HG02943 (cell line): ENCODE measurements around the gene MMP20.

Source experiments
- ATAC-seq: cut with Tn5 transposase; IDR thresholded peaks from one replicate; pipeline ENCODE4 v1.9.1; 2021; ENCODE audit warnings: mild to moderate bottlenecking, low read depth, moderate library complexity; ENCODE audit not compliant: unreplicated experiment

Gene MMP20

DNA sequence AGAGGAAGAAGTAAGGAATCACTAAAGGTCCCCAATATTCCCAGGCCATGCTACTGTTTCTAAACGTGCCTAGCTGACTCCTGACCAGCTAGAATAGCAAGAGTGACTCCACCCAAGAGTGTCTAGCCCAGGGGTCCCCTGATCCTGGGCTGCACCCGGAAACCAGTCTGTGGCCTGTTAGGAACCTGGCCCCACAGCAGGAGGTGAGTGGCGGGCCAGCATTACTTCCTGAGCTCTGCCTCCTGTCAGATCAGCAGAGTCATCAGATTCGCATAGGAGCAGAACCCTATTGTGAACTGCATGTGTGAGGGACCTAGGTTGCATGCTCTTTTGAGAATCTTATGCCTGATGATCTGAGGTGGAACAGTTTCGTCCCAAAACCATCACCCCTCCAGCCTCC is 2.0 kb downstream of the MMP20 start:
- no peak for ATAC-seq

DNA sequence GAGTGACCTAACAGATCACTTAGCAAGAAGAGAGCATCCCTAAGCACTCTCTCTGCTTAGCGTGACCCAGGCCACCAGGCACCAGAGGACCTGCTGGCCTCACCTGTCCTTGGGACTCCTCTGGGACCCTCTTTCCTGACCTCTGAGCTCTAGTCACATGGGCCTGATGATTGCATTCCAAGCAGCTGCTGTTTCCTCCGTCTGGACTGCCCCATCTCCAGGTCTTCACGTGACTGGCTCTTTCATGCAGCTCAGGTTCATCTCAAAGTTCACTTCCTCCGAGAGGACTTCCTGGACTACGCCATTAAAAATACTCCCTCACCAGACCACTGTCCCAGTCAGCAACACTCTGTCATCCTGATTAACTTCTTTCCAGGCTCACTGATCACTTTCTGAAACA is 2.9 kb downstream of the MMP20 start:
- ATAC-seq: no peak

- no peak for ATAC-seq
These were observed 4.1 kb downstream of the MMP20 start for GRCh38 chr11:102620818-102621561.

- no peak for ATAC-seq
These were observed 5.0 kb downstream of the MMP20 start for GRCh38 chr11:102620179-102620578.

GRCh38 chr11:102617466-102618008 is 7.6 kb downstream of the MMP20 start:
- no peak for ATAC-seq

DNA sequence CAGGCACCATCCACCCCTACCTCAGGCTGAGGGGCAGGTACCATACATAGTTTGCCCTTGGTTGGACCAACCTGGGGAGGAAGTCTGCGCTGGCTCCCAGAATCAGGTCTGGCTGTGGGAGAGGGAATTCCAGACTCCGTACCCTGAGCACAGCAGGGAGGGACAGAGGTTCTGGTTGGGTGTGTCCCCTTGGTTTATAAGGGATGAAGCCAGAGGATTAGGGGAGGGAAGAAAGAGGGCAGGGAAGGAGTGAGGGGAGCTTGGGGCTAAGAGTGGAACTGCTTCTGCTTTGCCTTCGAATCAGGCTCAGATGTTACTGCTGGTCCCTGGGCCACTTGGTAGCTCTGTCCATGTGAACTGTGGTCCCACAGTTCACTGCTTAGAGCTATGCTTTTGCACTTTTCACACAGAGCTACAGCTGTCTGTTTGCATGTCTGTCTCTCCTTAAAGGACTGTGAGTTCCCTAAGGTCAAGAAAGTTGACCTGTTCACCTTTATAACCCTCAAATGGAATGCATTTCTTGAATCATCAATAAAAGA is 9.2 kb downstream of the MMP20 start:
- no peak for ATAC-seq

DNA sequence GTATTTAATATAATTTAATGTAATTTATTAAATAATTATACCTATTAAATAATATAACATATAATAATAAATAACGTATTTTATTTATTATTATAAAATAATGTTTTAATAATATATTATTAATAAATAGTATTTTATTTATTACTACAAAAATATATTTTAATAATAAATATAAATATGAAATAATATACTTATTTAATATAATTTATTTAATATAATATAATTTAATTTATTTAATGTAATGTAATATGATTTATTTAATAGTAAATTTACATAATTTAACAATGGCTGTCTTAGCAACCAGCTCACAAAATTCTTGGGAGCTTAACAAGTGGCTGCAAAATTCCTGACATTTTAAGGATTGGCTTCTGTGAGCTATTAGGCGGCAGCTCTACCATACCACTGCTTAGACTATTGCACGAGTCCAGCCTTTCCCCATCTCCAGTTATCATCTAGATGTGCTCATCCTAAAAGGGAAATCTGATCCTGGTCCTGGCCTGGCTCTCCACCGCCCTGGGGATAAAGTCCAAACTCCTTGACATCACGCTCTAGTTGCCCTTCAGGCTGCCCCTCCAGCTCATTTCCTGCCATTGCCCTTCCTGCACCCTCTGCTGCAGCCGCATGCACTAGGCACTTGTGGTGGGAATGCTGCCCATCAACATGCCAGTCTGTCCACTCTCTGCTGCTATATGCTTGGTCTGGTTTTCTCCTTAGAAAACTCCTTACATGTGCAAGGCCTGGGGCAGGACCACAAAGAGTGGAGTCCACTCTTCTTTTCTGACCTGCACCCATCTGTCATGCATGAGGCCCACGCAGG is 9.8 kb downstream of the MMP20 start:
- no peak for ATAC-seq

DNA sequence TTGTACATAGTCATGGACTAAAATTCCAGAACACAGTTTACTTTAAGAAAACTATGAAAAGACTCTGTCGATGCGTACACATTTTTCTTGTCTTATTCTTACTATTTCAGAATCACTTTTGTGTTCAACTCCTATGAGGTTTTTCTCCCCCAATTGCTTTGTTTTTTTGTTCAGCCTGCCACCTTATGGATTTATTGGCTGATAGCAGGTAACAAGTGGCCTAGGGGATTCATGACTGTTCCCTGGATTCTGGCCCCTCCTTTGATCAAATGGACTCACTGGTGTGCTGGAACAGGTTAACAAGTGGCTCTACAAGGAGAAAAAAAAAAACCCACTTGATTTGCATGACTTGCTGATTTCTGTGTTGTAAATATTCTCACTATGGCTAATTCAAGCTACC is 10.6 kb downstream of the MMP20 start:
- ATAC-seq: no peak

GRCh38 chr11:102614031-102614430 is 11.1 kb downstream of the MMP20 start:
- ATAC-seq: no peak

DNA sequence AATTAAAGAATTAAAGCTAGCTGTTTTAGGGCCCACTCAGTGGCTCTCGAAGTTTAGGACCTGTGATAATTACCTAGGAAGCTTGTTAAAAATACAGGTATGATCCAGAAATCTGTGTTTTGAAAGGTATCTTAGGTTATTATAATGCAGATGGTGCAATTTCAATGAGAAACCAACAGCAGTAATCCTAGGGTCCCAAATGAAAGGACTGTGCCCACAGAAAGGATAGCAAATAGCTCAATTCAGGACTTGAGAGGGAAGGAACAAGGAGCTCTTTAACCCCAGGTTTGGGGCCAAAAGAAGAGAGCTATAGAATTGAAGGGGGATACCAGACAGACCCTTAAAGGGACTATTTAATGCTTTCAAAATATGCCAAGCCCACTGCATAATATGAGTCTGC is 11.7 kb downstream of the MMP20 start:
- no peak for ATAC-seq

GRCh38 chr11:102611291-102611690 is 13.8 kb downstream of the MMP20 start:
- no peak for ATAC-seq

- no peak for ATAC-seq
These were observed 14.9 kb downstream of the MMP20 start for GRCh38 chr11:102610200-102610599.

GRCh38 chr11:102608699-102609098 is 16.4 kb downstream of the MMP20 start:
- ATAC-seq: no peak

DNA sequence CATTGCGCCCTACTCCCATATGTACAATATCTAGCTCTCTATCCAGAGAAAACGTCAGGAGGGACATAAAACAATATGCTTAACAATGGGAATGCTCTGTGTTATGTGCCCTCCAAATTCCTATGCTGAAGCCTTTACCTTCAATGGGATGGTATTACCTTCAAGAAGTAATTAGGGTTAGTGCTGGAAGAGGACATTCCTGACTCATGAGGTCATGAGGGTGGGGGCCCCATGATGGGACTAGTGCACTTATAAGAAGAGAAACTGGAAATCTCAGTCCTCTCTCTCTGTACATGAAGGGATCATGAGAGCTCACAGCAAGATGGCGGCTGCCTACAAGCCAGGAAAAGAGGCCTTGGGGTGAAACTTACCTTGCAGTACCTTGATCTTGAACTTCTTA is 20.3 kb downstream of the MMP20 start:
- no peak for ATAC-seq

DNA sequence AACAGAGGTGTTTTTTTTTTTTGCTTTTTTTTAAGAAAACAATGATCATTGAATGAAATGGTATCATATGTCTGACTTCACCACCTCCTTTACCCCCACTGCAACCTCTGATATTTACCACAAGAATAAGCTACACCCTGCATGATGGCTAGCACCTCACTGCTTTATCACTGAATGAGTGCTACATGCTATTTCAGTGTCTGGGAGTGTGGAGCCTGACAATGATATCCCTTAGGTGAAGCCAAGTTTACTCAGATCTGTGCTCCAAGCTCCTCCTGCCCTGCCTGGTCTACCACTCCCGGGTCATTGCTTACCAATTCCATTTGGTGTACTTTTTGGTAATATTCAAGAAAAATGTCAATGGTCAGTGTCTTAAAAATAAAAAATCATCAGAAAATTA is 21.1 kb downstream of the MMP20 start:
- ATAC-seq: no peak

DNA sequence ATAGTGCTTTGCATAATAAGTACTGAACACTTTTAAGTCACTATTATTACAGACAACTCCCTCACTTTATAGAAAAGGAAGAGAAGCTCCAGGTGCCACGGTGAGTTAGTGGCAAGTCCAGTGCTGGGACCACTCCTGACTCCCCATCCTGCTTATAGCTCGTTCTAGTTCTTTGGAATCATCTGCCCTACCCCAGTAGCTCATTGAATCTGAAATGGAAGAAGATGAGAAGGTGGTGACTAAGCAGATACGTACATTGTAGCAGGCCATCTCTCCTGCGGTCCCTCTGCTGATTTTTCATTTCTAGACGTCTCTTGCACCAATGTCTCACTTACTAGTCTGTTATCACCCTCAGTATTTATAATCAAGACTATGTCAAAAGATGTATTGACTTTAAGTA is 21.6 kb downstream of the MMP20 start:
- ATAC-seq: no peak

DNA sequence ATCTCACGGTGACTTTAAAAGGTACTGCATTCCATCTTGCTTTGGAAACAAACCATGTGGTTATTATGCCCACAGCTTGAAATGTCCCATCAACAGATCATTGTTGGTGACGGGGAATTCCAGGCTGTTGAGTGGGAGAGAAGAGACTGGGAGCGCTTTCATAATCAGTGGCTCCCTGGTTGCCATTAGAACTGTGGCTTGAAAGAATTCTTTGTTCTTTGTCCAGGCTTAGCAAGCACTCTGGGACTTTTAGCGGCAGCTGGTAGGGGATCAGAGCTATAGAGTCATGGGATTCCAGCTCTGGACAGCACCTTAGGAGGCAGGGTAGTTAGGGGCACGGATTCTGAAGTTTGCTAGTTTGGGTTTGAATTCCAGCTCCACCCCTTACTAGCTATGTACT is 22.0 kb downstream of the MMP20 start:
- ATAC-seq: no peak

DNA sequence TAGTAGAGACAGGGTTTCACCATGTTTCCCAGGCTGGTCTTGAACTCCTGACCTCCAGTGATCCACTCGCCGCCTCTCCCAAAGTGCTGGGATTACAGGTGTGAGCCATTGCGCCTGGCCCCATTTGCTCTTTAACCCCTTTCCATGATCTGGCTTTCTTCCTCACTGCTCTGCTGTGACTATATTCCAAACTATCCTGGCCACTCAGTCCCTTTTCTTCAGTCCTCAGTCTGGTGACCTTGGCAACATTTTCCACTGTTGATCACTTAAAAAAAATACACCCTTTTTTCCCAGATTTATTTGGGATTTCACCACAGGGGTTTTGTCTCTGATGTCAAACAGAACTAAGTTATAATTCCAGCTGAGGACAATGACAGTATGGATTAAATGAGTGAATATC is 24.5 kb downstream of the MMP20 start:
- ATAC-seq: no peak

GRCh38 chr11:102599642-102600261 is 25.4 kb downstream of the MMP20 start:
- peak; percentile 94 for ATAC-seq

- no peak for ATAC-seq
These were observed 26.9 kb downstream of the MMP20 start for GRCh38 chr11:102598272-102598671.

DNA sequence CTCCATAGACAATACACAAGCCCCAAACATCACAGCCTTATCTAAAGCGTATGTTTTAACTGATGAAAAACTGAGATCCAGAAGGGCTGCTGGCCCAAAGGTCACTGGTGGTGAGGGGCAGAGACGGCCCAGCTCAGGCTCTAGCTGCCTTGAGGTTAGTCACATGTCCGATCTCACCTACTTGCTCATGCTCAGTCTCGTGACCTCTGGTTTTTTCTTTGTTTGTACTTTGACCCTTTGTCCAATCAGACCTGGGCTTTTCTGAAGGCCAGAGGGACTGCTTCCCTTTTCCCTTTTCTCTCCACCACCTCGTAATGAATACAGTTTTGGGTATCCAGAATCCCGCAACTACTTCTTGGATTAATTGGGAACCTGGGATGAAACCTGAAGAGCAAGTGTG is 28.6 kb downstream of the MMP20 start:
- no peak for ATAC-seq
